Kidney (tissue), 14 donors: Measurements from ENCODE around the gene GCNT2. TPM values are rescaled to one million over a fixed set of nuclear protein-coding genes. Genes with fewer than 3 reads are reported as not detected.

Source experiments
- DNase-seq, 5 donors: peaks; one replicate each; pipeline ENCODE4 v3.0.0-alpha.2; 2013 to 2020
- FAIRE-seq: peaks from 2 replicates; lab custom pipeline; 2012; peaks lifted over from hg19 to GRCh38; lab: Jason Lieb, UNC
- H3K27ac ChIP-seq, 2 donors: one replicate each; pipeline ENCODE4 v1.7.0; 2013; ENCODE audit warnings: low read depth in 2 of 2, low read length in 2 of 2, inconsistent platforms in 1 of 2
- H3K27me3 ChIP-seq: one replicate; pipeline ENCODE4 v1.7.1; 2013; ENCODE audit warnings: low read length, inconsistent platforms; ENCODE audit not compliant: control insufficient read depth, insufficient read depth
- H3K36me3 ChIP-seq, 3 donors: one replicate each; pipeline versions ENCODE4 v1.7.0 to v1.7.1; 2013; ENCODE audit warnings: low read length in 3 of 3, control low read depth in 1 of 3, inconsistent platforms in 1 of 3; ENCODE audit not compliant: insufficient read depth in 3 of 3, control insufficient read depth in 2 of 3
- H3K4me1 ChIP-seq, 3 donors: one replicate each; pipeline versions ENCODE4 v1.7.0 to v1.7.1; 2013; ENCODE audit warnings: low read length in 3 of 3, inconsistent platforms in 1 of 3, low read depth in 1 of 3; ENCODE audit not compliant: control insufficient read depth in 2 of 3, insufficient read depth in 2 of 3
- H3K4me3 ChIP-seq, 3 donors: one replicate each; pipeline versions ENCODE4 v1.7.0 to v1.8.1; 2013; ENCODE audit warnings: low read length in 3 of 3, control low read depth in 1 of 3, inconsistent platforms in 1 of 3
- H3K9ac ChIP-seq, 3 donors: one replicate each; pipeline versions ENCODE4 v1.7.0 to v1.7.1; 2013; ENCODE audit warnings: low read length in 3 of 3, control low read depth in 1 of 3, inconsistent platforms in 1 of 3
- H3K9me3 ChIP-seq, 3 donors: one replicate each; pipeline versions ENCODE4 v1.7.0 to v1.7.1; 2013; ENCODE audit warnings: low read length in 3 of 3, control low read depth in 1 of 3, inconsistent platforms in 1 of 3; ENCODE audit not compliant: control insufficient read depth in 2 of 3, insufficient read depth in 1 of 3
- intact Hi-C: fragments of 100-400 bp; cut with DNase I; formaldehyde crosslinking; loops from one replicate; pipeline ENCODE4 v1.11.1; 2022
- polyA plus RNA-seq: library from polyadenylated mRNA; stranded (reverse); fragments of 350-450 nt; fragmentation: Illumina TruSeq; extraction: RNeasy Lipid Tissue Mini Kit (QIAGEN cat#74804); gene quantifications from one replicate; pipeline ENCODE4 v1.2.3, GENCODE V29; 2014; ENCODE audit warnings: low read depth, low replicate concordance; ENCODE audit not compliant: insufficient read depth
- total RNA-seq: library from RNA; stranded (reverse); fragmentation: NEBNext Ultra II Directional; extraction: Animal tissue kit (Norgen Biotek cat#: 25700); gene quantifications from one replicate; pipeline ENCODE4 v1.2.1, GENCODE V29; 2021
- TF ChIP-seq, protein P1 (sequence below): IDR thresholded peaks from 3 replicates; pipeline ENCODE4 v1.5.1; 2012; ENCODE audit warnings: mild to moderate bottlenecking, moderate library complexity, borderline replicate concordance; ENCODE audit not compliant: insufficient read depth; ENCODE audit errors: extremely low read depth
- donor health status: control.
- donor health status: control.
- donor health status: control.
- donor health status: control.
- donor health status: control.
- donor health status: DM: yes; HTN: yes; CAD: no.
- donor health status: Normal renal cell carcinoma (clear cell type).

Gene GCNT2
- total and polyA plus RNA-seq, 2 donors from 2014 or later, result 10.5 to 12.5 TPM

DNA sequence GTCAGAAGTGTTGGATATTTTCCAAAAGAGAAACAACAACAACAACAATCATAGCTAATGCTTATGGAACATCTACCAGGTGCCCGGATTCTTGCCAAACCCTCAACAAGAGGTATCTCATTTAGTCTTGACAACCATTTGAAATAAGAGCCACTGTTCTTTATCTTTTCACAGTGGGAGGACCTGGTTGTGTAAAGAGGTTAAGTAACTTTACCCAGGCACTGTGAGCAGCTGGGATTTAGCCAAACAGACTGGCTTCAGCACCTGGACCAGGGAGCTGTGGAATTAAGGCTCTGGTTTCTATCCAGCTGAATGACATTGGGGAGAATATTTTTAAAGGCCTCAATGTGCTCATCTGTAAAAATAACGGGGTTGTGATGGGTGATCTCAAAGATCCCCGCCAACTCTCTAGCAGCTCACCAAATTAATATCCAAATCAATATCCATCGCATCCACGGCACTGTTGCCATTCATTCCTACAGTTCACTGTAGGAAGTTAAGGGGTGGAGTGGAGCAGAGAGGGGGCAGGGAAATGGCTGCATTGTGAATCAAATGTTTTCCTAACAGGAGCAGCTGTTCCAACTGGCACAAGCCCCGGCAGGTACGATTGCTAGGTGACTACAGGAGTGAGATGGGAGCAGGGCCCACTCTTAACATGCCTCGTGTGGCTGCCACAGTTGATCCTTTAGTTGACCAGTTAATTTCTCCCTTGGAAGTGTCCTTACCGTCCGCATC lies 61.8 kb downstream of the GCNT2 start:
- Histone ChIP-seq H3K4me1 (peaks cover 0 to 26% (median 12%) of the 10 kb centered on the region in 3 donors), H3K4me3 (no peak overlapping the region), H3K36me3 (no peaks in the 10 kb centered on the region), H3K9me3 (no peaks in the 10 kb centered on the region), H3K27me3 (no peaks in the 10 kb centered on the region), H3K27ac (no peak overlapping the region), H3K9ac (no peak overlapping the region)
- intact Hi-C loops, result no loop called here
- FAIRE-seq, result no peak
- DNase-seq, result peak in 3 of 5 donors; percentile 50 to 69 (median 63)
- TF ChIP-seq, protein P1, sequence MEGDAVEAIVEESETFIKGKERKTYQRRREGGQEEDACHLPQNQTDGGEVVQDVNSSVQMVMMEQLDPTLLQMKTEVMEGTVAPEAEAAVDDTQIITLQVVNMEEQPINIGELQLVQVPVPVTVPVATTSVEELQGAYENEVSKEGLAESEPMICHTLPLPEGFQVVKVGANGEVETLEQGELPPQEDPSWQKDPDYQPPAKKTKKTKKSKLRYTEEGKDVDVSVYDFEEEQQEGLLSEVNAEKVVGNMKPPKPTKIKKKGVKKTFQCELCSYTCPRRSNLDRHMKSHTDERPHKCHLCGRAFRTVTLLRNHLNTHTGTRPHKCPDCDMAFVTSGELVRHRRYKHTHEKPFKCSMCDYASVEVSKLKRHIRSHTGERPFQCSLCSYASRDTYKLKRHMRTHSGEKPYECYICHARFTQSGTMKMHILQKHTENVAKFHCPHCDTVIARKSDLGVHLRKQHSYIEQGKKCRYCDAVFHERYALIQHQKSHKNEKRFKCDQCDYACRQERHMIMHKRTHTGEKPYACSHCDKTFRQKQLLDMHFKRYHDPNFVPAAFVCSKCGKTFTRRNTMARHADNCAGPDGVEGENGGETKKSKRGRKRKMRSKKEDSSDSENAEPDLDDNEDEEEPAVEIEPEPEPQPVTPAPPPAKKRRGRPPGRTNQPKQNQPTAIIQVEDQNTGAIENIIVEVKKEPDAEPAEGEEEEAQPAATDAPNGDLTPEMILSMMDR, result no peak

DNA sequence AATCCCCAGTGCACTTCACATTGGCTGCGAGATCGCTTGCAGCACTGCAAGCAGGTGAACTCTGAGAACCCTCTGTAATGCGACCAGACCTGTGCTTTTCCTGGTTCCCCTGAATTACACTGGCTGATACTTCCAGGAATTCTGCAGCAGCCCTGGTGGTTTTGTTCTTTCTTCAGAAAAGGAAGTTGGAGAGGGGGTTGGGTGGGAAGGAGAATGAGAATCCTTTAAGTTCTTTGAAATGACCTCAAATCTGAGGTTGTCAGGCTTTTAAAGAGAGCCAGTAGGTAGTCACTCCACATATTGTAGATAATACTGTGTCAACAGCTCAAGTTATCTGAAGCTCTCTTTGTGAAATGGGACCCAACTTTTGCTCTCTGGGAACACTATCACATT lies 62.4 kb downstream of the GCNT2 start:
- DNase-seq, result peak in 2 of 5 donors; percentile 24 to 51
- Histone ChIP-seq H3K4me3 (no peak overlapping the region), H3K27ac (no peak overlapping the region), H3K4me1 (peaks cover 0 to 26% (median 12%) of the 10 kb centered on the region in 3 donors), H3K36me3 (no peaks in the 10 kb centered on the region), H3K9ac (no peak overlapping the region), H3K9me3 (no peaks in the 10 kb centered on the region), H3K27me3 (no peaks in the 10 kb centered on the region)
- no peak for FAIRE-seq
- intact Hi-C loops, result no loop called here
- TF ChIP-seq, protein P1, result no peak

DNA sequence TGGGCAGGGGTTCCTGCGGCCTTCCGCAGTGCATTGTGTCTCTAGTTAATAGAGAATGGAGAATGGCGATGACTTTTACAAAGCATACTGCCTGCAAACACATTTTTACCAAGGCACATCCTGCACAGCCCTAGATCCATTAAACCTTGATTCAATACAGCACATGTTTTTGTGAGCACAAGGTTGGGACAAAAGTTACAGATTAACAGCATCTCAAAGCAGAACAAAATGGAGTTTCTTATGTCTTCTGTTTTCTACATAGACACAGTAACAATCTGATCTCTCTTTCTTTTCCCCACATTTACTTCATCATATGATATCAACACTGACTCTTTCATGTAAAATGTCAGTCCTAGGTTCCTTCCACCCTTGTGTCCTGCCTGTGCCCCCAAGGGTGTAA lies 63.5 kb downstream of the GCNT2 start:
- no peak overlapping the region for H3K4me3 ChIP-seq
- H3K9me3 ChIP-seq, result no peaks in the 10 kb centered on the region
- no peak overlapping the region for H3K9ac ChIP-seq
- no peak overlapping the region for H3K27ac ChIP-seq
- H3K36me3 ChIP-seq, result no peaks in the 10 kb centered on the region
- no peaks in the 10 kb centered on the region for H3K27me3 ChIP-seq
- TF ChIP-seq, protein P1, result no peak
- peaks cover 4 to 34% (median 16%) of the 10 kb centered on the region in 3 donors for H3K4me1 ChIP-seq
- FAIRE-seq, result no peak
- intact Hi-C loops, result no loop called here
- no peak for DNase-seq
